Ishikawa (cell line): ENCODE data around the gene STK32C.

Experiments used
- EP300 ChIP-seq: IDR thresholded peaks from 2 replicates; pipeline ENCODE4 v1.6.1; 2012; ENCODE audit warnings: borderline replicate concordance
- FOXM1 ChIP-seq: IDR thresholded peaks from 2 replicates; pipeline ENCODE4 v1.6.1; 2012; ENCODE audit warnings: low read depth, borderline replicate concordance
- MAX ChIP-seq: IDR thresholded peaks from 2 replicates; pipeline ENCODE4 v1.6.1; 2012
- RAD21 ChIP-seq: IDR thresholded peaks from 2 replicates; pipeline ENCODE4 v1.6.1; 2012; ENCODE audit warnings: low read depth
- REST ChIP-seq: IDR thresholded peaks from 2 replicates; pipeline ENCODE4 v1.6.1; 2012; ENCODE audit warnings: low read depth, mild to moderate bottlenecking
- TAF1 ChIP-seq: IDR thresholded peaks from 2 replicates; pipeline ENCODE4 v1.6.1; 2012; ENCODE audit warnings: low read depth, mild to moderate bottlenecking
- USF1 ChIP-seq: IDR thresholded peaks from 2 replicates; pipeline ENCODE4 v1.6.1; 2012

GRCh38 chr10:132203256-132204077 lies 104.3 kb downstream of the STK32C start:
- TF ChIP-seq EP300 (no peak), USF1 (no peak), REST (no peak), FOXM1 (no peak), RAD21 (no peak), TAF1 (no peak), MAX (no peak)
